Measurements from ENCODE around the gene PIH1D1. TPM values are rescaled to one million over a fixed set of nuclear protein-coding genes. Genes with fewer than 3 reads are reported as not detected.

Gene PIH1D1
- total and polyA plus RNA-seq, 10 of the 15 experiments (the other 5 are each of a cell fraction or from before 2014, with no cell fraction given), result 16.1 to 153 (median 106) TPM

GRCh38 chr19:49409441-49410029, 42.1 kb downstream of the PIH1D1 start (continued):
- TF ChIP-seq PRDM15 (CRISPR knock-in tag; IDR thresholded peaks at IDR 0.05), result no peak
- TF ChIP-seq, protein P1, sequence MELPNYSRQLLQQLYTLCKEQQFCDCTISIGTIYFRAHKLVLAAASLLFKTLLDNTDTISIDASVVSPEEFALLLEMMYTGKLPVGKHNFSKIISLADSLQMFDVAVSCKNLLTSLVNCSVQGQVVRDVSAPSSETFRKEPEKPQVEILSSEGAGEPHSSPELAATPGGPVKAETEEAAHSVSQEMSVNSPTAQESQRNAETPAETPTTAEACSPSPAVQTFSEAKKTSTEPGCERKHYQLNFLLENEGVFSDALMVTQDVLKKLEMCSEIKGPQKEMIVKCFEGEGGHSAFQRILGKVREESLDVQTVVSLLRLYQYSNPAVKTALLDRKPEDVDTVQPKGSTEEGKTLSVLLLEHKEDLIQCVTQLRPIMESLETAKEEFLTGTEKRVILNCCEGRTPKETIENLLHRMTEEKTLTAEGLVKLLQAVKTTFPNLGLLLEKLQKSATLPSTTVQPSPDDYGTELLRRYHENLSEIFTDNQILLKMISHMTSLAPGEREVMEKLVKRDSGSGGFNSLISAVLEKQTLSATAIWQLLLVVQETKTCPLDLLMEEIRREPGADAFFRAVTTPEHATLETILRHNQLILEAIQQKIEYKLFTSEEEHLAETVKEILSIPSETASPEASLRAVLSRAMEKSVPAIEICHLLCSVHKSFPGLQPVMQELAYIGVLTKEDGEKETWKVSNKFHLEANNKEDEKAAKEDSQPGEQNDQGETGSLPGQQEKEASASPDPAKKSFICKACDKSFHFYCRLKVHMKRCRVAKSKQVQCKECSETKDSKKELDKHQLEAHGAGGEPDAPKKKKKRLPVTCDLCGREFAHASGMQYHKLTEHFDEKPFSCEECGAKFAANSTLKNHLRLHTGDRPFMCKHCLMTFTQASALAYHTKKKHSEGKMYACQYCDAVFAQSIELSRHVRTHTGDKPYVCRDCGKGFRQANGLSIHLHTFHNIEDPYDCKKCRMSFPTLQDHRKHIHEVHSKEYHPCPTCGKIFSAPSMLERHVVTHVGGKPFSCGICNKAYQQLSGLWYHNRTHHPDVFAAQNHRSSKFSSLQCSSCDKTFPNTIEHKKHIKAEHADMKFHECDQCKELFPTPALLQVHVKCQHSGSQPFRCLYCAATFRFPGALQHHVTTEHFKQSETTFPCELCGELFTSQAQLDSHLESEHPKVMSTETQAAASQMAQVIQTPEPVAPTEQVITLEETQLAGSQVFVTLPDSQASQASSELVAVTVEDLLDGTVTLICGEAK (IDR thresholded peaks at IDR 0.05; ENCODE audit: borderline replicate concordance), result peak; percentile 28; the same call in 1 of the 2 replicates
- TF ChIP-seq HSF1 (IDR thresholded peaks at IDR 0.05; ENCODE audit: low read depth, low read length), result no peak
